ENCODE data around the gene RSPH3. TPM values are rescaled to one million over a fixed set of nuclear protein-coding genes. Genes with fewer than 3 reads are reported as not detected.
"Not testable (repeated sequence)": the region's sequence is repeated elsewhere in the genome, so short reads cannot be mapped to it uniquely, and the experiment has no call there.

Gene RSPH3
- total RNA-seq, 1 donor from 2014 or later: 6.6 TPM

DNA sequence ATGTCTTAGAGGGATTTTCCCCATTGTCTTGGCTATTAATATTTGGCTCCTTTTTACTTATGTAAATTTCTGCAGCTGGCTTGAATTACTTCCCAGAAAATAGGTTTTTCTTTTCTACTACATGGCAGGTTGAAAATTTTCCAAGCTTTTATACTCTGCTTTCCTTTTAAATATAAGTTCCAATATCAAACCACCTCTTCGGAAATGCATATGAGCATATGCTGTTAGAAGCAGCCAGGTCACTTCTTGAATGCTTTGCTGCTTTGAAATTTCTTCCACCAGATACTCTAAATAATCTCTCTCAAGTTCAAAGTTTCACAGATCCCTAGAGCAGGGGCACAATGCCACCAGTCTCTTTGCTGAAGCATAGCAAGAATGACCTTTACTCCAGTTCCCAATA, 25.2 kb upstream of the RSPH3 start:
- not testable (repeated sequence) for DNase-seq (ENCODE audit: low read depth)

DNA sequence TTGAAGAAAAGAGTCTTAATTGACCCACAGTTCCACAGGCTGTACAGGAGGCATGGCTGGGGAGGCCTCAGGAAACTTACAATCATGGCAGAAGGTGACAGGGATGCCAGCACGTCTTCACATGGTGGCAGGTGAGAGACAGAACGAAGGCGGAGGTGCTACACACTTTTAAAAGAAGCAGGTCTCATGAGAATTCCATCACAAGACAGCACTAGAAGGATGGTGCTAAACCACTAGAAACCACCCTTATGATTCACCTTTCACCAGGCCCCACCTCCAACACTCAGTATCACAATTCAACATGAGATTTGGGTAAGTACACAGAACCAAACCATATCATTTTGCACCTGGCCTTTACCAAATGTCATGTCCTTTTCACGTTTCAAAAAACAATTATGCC, 23.9 kb upstream of the RSPH3 start:
- no peak for DNase-seq (ENCODE audit: low read depth)

DNA sequence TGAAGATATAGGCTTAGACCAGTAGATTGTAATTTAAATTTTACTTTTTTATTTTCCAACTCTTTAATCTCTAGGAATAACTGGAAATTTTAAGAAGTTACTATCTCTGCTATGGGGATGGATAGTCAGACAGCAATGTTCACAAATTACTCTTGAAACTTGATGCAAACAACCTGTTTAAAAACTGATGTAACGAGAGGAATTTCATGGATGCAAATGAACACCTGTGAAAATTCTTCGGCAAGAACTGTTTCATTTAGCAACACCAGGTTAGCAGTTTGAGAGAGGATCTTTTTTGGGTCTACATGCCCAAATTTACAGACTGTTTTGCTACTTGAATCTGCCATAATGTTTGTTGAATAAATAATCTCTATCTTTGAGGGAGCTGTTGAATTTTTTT, 20.0 kb upstream of the RSPH3 start:
- DNase-seq (ENCODE audit: low read depth): no peak

DNA sequence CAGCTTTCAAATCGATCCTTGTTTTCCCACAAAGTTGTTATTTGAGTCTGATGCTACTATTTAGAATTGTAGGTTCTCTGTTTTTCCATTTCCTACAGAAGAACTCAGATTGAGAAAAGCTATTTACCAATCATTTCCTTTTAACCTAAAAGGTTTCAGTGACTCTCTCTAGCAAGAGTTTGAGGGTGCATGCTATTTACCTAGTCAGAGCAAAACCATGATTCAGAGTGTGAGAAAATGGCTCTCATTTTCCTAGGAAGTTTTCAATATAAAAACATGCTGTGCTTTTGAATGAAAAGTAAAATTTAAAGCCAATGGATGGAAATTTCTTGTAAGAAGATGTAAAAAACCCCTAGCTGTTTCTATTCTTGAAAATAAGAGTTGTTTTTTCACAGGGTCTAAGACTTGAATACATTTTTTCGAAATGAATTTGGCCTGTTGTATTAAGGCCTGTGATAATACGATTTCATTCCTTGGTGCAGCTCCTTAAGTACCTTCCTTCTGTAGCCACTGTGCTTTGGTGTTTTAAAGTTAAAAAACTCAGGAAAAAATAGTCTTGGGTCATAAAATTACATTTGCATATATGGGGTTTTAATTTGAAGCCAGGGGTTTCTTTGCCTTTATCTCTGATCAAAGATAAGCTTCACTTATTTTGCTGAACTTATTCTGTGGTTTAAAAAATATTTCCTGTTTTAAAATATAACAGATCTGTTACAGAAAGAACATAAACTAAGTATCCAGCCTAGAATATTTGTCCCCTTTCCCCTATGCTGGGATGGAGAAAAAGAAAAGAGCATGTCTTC, 18.0 kb upstream of the RSPH3 start:
- no peak for DNase-seq (ENCODE audit: low read depth)

DNA sequence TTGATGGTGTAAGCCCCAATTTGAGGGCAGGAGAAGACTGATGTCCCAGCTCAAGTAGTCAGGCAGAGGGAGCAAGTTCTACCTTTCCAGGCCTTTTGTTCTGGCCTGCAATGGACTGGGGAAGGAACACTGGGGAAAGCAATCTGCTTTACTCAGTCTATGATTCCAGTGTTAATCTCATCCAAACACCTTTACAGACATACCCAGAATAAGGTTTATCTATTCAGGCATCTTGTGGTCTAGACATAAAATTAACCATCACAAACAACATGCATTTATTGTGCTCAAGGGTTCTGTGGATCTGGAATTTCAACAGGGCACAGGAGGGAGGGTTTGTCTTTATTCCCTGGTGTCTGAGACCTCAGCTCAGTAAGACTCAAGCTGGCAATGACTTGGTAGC, 14.4 kb upstream of the RSPH3 start:
- DNase-seq (ENCODE audit: low read depth): no peak

DNA sequence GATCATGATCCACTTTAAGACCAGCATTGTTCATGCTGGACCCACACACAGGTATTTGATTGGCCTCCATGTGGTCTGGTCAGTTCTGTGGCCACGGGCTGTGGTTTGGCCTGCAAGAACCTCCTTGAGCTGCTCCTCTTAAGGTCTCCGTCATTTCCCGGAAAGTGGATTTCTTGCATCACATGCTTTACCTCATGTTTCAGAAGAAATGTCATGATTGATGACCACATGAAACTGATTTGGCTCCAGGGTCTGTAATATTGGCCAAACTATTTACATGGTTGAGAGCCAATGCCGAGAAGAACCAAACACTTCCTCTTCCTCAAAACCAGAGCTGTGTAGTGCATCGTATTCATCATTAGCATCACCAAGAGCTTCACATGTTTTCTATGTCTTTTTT, 13.2 kb upstream of the RSPH3 start:
- peak; percentile 56 for DNase-seq (ENCODE audit: low read depth)

DNA sequence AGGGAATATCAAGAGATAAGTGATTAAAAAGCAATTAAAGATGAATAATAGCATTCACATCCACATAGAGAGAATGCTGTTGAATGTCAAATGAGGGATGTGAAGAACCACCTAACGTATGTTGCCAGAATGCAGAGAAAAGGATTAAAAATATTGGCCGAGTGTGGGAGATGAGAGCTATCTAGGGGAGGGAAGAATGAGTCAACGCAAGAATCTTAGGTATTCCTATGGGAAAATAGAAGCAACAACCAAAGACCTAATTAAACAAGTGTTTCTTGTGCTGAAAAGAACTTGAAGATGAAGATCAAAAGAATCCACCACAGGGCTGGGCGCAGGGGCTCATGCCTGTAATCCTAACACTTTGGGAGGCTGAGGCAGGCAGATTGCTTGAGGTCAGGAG, 12.2 kb upstream of the RSPH3 start:
- DNase-seq (ENCODE audit: low read depth): no peak

DNA sequence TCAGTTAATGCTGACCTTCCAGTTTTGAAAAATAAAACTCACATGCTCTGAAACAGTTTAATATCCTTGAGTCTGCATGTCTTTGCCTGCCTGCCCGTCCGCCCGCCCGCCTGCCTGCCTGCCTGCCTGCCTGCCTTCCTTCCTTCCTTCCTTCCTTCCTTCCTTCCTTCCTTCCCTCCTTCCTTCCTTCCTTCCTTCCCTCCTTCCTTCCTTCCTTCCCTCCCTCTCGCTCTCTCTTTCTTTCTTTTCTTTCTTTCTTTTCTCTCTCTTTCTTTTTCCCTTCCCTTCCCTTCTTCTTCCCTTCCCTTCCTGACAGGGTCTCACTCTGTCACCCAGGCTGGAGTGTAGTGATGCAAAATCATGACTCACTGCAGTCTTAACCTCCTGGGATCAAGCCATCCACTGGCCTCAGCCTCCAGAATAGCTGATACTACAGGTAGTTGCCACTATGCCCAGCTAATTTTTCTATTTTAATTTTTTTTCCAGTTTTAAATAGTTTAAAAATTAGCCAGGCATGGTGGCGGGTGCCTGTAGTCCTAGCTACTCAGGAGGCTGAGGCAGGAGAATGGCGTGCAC, 10.1 kb upstream of the RSPH3 start:
- DNase-seq (ENCODE audit: low read depth): not testable (repeated sequence)

DNA sequence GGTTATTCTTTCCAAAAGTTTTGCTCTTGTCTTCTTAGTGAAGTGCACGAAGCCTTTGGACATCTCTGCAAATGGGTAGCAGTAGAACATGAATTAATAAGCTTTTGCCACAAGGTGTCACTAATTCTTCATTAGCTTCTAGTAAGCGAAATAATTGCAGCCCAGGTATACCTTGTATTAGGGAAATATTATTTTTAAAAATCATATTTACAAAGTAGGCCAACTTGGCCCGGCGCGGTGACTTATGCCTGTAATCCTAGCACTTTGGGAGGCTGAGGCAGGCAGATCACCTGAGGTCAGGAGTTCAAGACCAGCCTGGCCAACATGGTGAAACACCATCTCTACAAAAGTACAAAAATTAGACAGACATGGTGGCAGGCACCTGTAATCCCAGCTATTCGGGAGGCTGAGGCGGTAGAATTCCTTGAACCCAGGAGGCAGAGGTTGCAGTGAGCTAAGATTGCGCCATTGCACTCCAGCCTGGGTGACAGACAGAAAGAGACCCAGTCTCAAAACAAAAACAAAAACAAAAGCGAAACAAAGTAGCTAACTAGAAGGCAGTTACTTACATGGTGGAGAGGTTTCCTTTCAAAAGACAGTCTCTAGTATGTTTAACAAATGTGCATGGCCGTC, 8.8 kb upstream of the RSPH3 start:
- peak; percentile 33 for DNase-seq (ENCODE audit: low read depth)

DNA sequence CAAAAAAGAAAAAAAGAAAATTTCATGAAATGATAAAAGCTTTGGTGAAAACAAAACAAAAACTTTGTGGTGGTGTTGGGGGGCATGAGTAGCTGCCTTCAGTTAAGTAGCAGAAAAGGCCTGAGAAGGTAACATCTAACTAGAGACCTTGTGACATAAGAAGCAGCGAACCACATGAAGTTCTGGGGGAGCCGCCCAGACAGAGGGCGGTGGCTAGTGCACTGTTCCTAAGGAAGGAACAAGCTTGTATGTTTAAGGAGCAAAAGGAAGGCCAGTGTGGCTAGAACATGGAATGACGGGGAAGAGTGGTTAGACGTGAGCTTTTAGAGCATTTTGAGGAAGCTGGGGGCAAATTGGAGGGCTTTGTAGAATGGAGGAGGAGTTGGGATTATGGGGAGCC, 7.5 kb upstream of the RSPH3 start:
- DNase-seq (ENCODE audit: low read depth): no peak

DNA sequence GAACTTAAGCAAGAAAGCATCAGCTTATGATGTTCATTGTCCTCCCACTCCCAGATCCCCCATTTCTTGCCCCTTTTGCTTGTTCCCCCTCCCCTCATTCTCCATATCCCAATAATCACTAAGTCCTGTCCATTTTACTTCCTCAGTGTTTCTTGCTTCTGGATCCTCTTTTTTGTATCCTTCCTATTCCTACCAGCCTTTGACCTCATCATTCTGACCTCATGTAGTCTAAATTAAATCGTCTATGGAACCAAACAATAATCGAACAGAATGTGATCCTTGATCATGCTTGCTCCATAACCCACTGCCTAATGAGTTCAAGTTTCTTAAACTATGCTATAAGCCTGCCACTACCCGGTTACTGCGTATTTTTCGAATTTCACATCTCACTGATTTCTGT, 5.4 kb upstream of the RSPH3 start:
- DNase-seq (ENCODE audit: low read depth): no peak

DNA sequence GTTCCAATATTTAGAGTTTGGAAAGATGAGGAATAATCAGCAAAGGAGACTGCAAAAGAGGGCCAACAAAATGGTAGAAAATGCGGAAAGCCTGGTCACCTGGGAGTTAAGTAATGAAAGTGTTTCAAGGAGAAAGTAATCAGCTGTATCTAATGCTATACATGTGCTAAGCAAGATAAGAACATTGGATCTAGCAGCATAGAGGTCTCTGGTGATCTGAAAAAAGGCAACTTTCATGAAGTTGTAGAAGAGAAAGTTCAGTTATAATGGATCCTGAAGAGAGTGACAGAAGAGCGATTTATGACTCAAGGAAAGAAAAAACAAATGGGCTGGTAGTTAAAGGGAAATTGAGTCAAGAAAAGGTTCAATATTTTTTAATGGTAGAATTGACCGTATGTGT, 4.6 kb upstream of the RSPH3 start:
- no peak for DNase-seq (ENCODE audit: low read depth)

DNA sequence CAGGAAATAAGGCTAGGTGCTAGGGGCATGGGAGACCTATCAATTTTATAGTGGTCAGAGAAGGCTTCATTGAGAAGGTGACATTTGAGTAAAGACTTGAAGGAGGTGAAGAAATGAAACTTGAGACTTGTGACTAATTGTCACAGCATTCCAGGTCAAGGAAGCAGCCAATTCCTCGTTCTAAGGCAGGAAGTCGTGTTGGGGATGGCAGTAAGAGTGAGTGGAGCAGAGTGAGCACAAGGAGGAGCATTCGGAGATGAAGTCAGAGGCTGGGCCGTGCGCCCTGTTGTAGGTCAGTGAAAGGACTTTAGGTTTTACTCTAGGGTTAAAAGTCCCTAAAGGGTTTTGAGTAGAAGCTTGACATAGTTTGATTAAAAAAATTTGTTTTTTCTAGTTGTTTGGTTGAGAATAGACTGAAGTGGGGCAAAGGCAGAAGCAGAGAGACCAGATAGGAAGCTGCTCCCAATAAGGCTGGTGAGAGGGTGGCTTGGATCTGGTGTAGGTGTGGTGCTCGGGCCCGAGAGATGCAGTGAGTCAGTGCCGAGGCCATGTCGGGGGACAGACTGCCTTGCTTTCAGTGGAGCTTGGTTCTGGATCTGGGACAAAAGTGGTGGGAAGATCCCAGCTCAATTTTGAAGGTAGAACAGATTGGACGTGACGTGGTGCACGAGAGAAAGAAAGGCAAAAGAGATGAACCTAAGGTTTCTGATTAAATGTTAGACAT, 2.6 kb upstream of the RSPH3 start:
- no peak for DNase-seq (ENCODE audit: low read depth)

DNA sequence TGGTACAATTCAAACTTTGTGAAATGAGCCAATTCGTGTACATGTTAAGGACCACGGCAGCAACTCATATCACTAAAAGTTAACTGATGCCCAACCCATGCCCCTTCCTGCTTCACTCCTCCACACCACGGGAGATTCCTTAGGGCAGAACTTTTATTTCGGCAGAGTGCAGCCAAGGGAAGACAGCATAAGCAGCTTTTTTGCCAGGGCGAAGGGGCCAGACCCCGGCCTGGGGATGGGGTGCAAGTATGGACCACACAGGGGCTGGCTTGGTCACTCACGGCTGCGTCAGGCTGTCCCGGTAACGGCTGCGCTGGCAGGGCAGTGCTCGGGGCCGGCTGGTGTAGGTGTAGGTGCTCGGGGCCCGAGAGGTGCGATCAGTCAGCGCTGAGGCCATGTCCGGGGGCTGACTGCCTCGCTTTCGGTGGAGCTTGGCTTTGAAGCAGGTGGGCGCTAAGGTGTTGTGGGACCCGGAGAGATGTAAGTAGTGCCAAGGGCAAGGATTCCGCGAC, 792 bp downstream of the RSPH3 start:
- DNase-seq (ENCODE audit: low read depth): peak; percentile 17

DNA sequence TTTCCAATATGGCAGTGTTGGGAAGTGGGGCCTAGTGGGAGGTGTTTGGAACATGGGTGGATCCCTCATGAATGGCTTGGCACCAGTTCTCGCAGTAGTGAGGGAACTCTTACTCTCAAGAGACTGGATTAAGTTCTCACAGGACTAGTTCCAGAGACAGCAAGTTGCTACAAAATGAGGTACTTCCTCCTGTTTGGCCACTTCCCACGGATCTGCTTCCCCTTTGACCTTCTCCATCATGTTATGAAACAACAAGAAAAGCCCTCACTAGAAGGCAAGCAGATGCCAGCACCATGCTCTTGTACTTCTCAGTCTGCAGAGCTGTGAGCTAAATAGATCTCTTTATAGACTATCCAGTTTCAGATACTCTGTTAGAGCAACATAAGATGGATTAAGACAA, 3.1 kb downstream of the RSPH3 start:
- no peak for DNase-seq (ENCODE audit: low read depth)

DNA sequence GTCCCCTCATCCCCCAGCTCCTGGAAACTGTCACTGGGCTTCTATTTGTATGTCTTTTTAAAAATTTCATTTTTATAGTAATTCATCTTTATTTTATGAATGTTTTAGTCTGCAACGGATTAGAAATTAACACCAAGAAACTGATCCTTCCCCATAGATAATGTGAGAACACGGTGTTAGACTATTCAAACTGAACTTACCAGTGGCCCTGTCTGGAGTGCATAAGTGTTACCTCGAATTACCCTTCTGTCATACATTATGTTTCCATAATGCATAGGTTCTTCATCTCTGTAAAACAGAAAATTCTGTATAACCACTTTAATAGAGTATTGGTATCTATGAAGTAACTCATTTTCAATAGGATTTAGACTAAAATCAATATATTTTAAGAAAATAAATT, 6.4 kb downstream of the RSPH3 start:
- DNase-seq (ENCODE audit: low read depth): no peak

DNA sequence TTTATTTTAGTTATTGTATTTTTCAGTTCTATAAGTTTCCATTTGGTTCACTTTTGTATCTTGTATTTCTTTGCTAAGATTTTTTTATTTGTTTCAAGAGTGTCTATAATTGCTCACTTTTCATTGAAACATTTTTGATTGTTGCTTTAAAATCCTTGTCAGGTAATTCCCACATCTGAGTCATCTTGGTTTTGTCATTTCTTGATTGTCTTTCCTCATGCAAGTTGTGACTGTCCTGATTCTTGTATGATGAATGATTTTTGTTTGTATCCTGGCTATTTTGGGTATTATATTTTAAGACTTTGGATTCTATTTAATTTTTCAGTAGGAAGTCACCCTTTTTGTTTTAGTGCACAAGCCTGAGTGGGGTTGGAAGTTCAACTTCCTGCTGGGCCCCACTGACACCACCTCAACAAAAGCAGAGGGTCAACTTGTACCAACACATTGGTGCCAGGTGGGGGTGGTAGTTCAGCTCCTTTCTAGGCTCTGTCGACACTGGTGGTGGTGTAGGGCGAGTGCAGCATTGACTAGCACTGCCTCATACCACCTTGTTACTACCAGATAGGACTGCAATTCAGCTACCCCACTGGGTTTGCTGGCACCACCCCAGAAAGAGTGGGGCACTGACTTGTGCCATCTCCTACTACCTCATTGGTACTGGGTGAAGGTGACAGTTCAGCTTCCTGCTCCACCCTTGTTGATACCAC, 8.8 kb downstream of the RSPH3 start:
- no peak for DNase-seq (ENCODE audit: low read depth)

DNA sequence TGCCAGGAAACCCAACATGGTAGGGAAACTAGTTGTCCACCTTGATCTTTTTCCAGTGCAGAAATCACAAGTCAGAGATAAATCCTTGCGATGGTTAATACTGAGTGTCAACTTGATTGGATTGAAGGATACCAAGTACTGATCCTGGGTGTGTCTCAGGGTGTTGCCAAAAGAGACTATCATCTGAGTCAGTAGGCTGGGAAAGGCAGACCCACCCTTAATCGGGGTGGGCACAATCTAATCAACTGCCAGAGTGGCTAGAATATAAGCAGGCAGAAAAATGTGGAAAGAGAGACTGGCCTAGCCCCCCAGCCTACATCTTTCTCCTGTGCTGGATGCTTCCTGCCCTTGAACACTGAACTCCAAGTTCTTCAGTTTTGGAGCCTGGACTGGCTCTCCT, 10.3 kb downstream of the RSPH3 start:
- not testable (repeated sequence) for DNase-seq (ENCODE audit: low read depth)

DNA sequence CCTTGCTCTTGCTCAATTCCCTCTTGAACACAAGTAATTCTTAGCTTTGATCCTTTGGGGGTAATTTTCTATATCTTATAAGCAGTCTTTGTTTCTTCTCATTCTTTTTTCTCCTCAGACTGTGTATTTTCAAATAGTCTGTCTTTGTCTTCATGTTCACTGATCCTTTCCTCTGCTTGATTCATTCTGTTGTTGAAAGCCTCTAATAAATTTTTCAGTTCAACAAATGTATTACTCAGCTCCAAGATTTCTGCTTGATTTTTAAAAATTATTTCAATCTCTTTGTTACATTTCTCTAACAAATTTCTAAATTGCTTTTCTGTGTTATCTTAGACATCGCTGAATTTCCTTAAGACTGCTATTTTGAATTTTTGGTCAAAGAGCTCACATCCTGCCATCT, 11.5 kb downstream of the RSPH3 start:
- no peak for DNase-seq (ENCODE audit: low read depth)

DNA sequence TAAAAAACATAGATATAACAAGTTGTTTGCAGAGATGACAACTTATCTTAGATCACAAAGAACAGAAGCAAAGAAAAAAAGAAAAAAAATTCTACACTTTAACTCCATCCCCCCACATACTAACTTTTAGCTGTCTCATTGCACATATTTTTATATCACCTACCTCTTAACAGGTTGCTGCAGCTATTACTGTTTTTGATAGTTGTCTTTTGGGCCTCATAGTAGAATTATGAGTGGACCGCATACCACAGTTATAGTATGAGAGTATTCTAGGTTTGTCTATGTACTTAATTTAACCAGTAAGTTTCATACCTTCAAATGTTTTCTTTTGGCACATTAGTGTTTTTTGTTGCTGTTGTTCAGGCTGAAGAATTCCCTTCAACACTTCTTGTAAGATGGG, 12.3 kb downstream of the RSPH3 start:
- DNase-seq (ENCODE audit: low read depth): no peak

DNA sequence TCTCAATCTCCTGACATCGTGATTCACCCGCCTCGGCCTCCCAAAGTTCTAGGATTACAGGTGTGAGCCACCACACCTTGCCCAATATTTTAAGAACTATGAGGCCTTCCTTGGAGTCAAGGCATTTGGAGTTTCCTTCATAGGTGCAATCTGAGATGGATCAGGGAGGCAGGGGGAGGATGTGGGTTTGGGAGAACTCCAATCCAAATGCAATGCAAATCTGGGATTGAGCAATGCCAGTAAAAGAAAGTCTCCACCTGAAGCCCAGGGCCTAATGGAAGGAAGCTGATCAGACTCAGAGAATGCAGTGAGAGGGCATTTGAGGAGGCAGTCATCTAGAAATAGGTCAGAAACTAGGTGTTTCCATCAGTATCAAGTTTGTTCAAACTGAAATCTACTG, 21.2 kb downstream of the RSPH3 start:
- DNase-seq (ENCODE audit: low read depth): no peak
